ENCODE data around the gene PLA1A.

GRCh38 chr3:119631516-119631915 is 33.8 kb downstream of the PLA1A start:
- TF ChIP-seq, protein P1, sequence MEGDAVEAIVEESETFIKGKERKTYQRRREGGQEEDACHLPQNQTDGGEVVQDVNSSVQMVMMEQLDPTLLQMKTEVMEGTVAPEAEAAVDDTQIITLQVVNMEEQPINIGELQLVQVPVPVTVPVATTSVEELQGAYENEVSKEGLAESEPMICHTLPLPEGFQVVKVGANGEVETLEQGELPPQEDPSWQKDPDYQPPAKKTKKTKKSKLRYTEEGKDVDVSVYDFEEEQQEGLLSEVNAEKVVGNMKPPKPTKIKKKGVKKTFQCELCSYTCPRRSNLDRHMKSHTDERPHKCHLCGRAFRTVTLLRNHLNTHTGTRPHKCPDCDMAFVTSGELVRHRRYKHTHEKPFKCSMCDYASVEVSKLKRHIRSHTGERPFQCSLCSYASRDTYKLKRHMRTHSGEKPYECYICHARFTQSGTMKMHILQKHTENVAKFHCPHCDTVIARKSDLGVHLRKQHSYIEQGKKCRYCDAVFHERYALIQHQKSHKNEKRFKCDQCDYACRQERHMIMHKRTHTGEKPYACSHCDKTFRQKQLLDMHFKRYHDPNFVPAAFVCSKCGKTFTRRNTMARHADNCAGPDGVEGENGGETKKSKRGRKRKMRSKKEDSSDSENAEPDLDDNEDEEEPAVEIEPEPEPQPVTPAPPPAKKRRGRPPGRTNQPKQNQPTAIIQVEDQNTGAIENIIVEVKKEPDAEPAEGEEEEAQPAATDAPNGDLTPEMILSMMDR (IDR thresholded peaks at IDR 0.05 in 2 of 3, conservative IDR thresholded peaks at IDR 0.05 in 1 of 3; ENCODE audit: control insufficient read depth in 2 of 3, extremely low read depth in 1 of 3, insufficient read depth in 1 of 3, low read depth in 3 of 3, low read length in 3 of 3) = no peak
- no peak for TF ChIP-seq MAX (IDR thresholded peaks at IDR 0.05; ENCODE audit: low read depth, low read length)
- no peak for TF ChIP-seq BACH1 (IDR thresholded peaks at IDR 0.05; ENCODE audit: borderline replicate concordance)
- TF ChIP-seq MLLT1 (IDR thresholded peaks at IDR 0.05) = no peak
- no peak for TF ChIP-seq TCF12 (IDR thresholded peaks at IDR 0.05; ENCODE audit: low read depth, low read length)

Measured in GM12878 (cell line).